ENCODE data around the gene PNPO.

PNPO gene

DNA sequence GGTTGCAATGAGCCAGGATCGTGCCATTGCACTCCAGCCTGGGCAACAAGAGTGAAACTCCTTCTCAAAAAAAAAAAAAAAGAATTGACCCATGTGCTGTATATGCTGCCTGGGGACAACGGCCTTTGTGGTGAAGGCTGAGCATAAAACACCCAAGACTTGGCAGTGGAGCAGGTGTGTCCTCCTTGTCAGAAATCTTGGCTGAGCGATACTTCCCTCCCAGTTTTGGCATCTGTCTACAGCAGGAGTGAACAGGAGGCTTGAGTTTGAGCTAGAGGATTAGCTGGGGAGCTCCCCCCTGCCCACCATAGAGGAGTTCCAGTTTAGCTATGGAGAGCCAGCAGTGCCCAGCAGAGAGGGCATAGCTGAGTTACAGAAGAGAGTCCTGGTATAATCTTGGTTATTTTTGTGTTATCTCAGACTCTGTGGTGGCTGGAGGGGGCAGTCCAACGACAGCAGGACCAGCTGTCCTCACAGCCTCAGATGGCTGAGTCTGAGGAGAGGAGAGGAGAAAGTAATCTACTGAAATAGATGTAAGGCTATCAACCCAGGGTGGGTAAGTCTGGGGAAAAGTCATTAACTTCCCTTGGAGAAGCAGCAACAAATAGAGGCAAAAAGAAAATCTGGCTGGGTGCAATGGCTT lies 26.9 kb upstream of the PNPO start:
- peaks cover 9% of the 10 kb centered on the region for H3K36me3 ChIP-seq (ENCODE audit: control insufficient read depth, insufficient read depth, low read length)
- no peak overlapping the region for H3K4me3 ChIP-seq (replicated peaks; ENCODE audit: low read depth, low read length)
- TF ChIP-seq CTCF (IDR thresholded peaks at IDR 0.05; ENCODE audit: insufficient read depth, low read length, poor library complexity, severe bottlenecking) = no peak
- no peaks in the 10 kb centered on the region for H3K27me3 ChIP-seq (replicated peaks; ENCODE audit: control insufficient read depth, insufficient read depth, low read length)
- DNase-seq (ENCODE audit: extremely low read depth, insufficient read length) = no peak

DNA sequence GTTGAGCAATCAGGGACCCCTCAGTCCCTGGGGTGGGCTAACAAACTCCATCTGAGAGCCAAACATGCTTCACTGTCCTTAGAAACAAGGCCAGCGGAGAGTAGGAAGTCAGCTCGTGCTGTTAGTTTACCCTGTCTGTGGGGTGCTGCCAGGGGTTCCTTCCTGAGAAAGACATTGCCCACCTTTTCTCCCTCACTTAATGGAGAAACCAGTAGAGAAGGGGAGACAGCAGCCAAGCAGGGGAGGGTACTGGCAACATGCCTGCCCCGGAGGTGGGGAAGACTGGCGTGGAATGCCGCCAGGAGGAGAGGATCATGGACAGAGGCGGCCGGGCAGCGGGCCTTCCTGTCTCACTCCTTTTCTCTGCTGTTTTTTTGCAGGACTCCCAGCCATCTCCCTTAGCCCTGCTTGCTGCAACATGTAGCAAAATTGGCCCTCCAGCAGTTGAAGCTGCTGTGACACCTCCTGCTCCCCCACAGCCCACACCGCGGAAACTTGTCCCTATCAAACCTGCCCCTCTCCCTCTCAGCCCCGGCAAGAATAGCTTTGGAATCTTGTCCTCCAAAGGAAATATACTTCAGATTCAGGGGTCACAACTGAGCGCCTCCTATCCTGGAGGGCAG lies 25.5 kb upstream of the PNPO start:
- H3K4me3 ChIP-seq (replicated peaks; ENCODE audit: low read depth, low read length) = no peak overlapping the region
- no peak for DNase-seq (ENCODE audit: extremely low read depth, insufficient read length)
- TF ChIP-seq CTCF (IDR thresholded peaks at IDR 0.05; ENCODE audit: insufficient read depth, low read length, poor library complexity, severe bottlenecking) = no peak
- peaks cover 9% of the 10 kb centered on the region for H3K36me3 ChIP-seq (ENCODE audit: control insufficient read depth, insufficient read depth, low read length)
- H3K27me3 ChIP-seq (replicated peaks; ENCODE audit: control insufficient read depth, insufficient read depth, low read length) = no peaks in the 10 kb centered on the region

GRCh38 chr17:47916489-47917208 lies 24.7 kb upstream of the PNPO start:
- no peak for DNase-seq (ENCODE audit: extremely low read depth, insufficient read length)
- H3K4me3 ChIP-seq (replicated peaks; ENCODE audit: low read depth, low read length) = no peak overlapping the region
- H3K36me3 ChIP-seq (ENCODE audit: control insufficient read depth, insufficient read depth, low read length) = peaks cover 10% of the 10 kb centered on the region
- no peaks in the 10 kb centered on the region for H3K27me3 ChIP-seq (replicated peaks; ENCODE audit: control insufficient read depth, insufficient read depth, low read length)
- TF ChIP-seq CTCF (IDR thresholded peaks at IDR 0.05; ENCODE audit: insufficient read depth, low read length, poor library complexity, severe bottlenecking) = no peak

- Histone ChIP-seq H3K27me3 (replicated peaks; ENCODE audit: control insufficient read depth, insufficient read depth, low read length) (no peaks in the 10 kb centered on the region), H3K36me3 (ENCODE audit: control insufficient read depth, insufficient read depth, low read length) (peaks cover 11% of the 10 kb centered on the region), H3K4me3 (replicated peaks; ENCODE audit: low read depth, low read length) (no peak overlapping the region)
- TF ChIP-seq CTCF (IDR thresholded peaks at IDR 0.05; ENCODE audit: insufficient read depth, low read length, poor library complexity, severe bottlenecking) = no peak
- no peak for DNase-seq (ENCODE audit: extremely low read depth, insufficient read length)
These were observed 23.8 kb upstream of the PNPO start for GRCh38 chr17:47917581-47917980.

DNA sequence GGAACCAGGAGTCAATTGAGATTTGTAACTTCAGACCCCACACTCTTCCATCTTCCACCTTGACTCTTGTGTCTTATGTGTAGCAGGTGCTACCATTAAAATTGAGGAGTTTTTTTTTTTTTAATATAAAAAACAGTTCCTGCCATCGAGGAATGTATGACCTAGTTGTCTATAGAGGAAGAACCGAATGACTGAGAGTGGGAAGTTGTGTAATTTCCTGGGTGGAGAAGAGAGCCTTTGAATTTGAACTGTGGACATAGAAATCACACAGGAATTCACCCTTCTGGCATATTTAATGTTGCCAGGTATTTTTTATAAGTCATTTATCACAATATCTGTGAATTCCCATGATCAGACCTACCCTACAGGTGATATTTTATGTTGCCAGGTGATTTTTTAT lies 23.4 kb upstream of the PNPO start:
- no peak for DNase-seq (ENCODE audit: extremely low read depth, insufficient read length)
- TF ChIP-seq CTCF (IDR thresholded peaks at IDR 0.05; ENCODE audit: insufficient read depth, low read length, poor library complexity, severe bottlenecking) = no peak
- no peaks in the 10 kb centered on the region for H3K27me3 ChIP-seq (replicated peaks; ENCODE audit: control insufficient read depth, insufficient read depth, low read length)
- H3K36me3 ChIP-seq (ENCODE audit: control insufficient read depth, insufficient read depth, low read length) = peaks cover 12% of the 10 kb centered on the region
- no peak overlapping the region for H3K4me3 ChIP-seq (replicated peaks; ENCODE audit: low read depth, low read length)

Measured in GM06990 (cell line).